ENCODE measurements around the gene CNTN4. TPM values are rescaled to one million over a fixed set of nuclear protein-coding genes. Genes with fewer than 3 reads are reported as not detected.

The CNTN4 gene
- polyA plus RNA-seq, 1 donor (not counting 4 experiments of a cell fraction or from before 2014, with no cell fraction given), result not detected

GRCh38 chr3:2558796-2559195 is 460.1 kb downstream of the CNTN4 start:
- Histone ChIP-seq H3K4me2 (ENCODE audit: control insufficient read depth, extremely low read depth, insufficient read depth, low read depth, low read length) (no peak overlapping the region), H3K9me3 (ENCODE audit: control insufficient read depth, low read depth, low read length) (no peaks in the 10 kb centered on the region), H3K4me3 (ENCODE audit: control insufficient read depth in 2 of 3, extremely low read depth in 1 of 3, insufficient read depth in 2 of 3, low read depth in 1 of 3, low read length in 3 of 3) (no peak overlapping the region), H3K4me1 (ENCODE audit: control insufficient read depth, extremely low read depth, insufficient read depth, low read length) (no peaks in the 10 kb centered on the region), H3K9me1 (ENCODE audit: control insufficient read depth, extremely low read depth, insufficient read depth, low read length) (no peaks in the 10 kb centered on the region), H3K27me3 (ENCODE audit: control insufficient read depth, extremely low read depth, insufficient read depth, low read length) (no peaks in the 10 kb centered on the region), H3K36me3 (ENCODE audit: control insufficient read depth in 2 of 2, extremely low read depth in 1 of 2, insufficient read depth in 2 of 2, low read length in 2 of 2) (no peaks in the 10 kb centered on the region), H3K9ac (ENCODE audit: control insufficient read depth, extremely low read depth, insufficient read depth, low read length) (no peak overlapping the region), H3K79me2 (ENCODE audit: control insufficient read depth, insufficient read depth, low read length) (no peaks in the 10 kb centered on the region), H4K20me1 (ENCODE audit: control insufficient read depth, extremely low read depth, insufficient read depth, low read length) (no peaks in the 10 kb centered on the region), H3K27ac (ENCODE audit: control insufficient read depth, insufficient read depth, low read length) (no peak overlapping the region), H2AFZ (ENCODE audit: control insufficient read depth, low read length) (no peak overlapping the region)
- DNase-seq (ENCODE audit: low read depth, low spot score) (no peak), FAIRE-seq (no peak)
- dilution Hi-C loops (cut with MboI; ENCODE audit: extremely low pct_ligation_motif_present, low sequenced_read_pairs), result no loop called here
- TF ChIP-seq CTCF (optimal IDR thresholded peaks at IDR 0.05 in 1 of 3, IDR thresholded peaks at IDR 0.05 in 1 of 3, conservative IDR thresholded peaks at IDR 0.05 in 1 of 3; ENCODE audit: extremely low read depth in 1 of 3, insufficient read depth in 2 of 3, low read length in 3 of 3), result no peak
- TF ChIP-seq EZH2 (IDR thresholded peaks at IDR 0.05; ENCODE audit: low read length), result no peak

GRCh38 chr3:2567451-2567850 is 468.8 kb downstream of the CNTN4 start:
- Histone ChIP-seq H3K79me2 (ENCODE audit: control insufficient read depth, insufficient read depth, low read length) (no peaks in the 10 kb centered on the region), H2AFZ (ENCODE audit: control insufficient read depth, low read length) (no peak overlapping the region), H3K9ac (ENCODE audit: control insufficient read depth, extremely low read depth, insufficient read depth, low read length) (no peak overlapping the region), H3K4me3 (ENCODE audit: control insufficient read depth in 2 of 3, extremely low read depth in 1 of 3, insufficient read depth in 2 of 3, low read depth in 1 of 3, low read length in 3 of 3) (no peak overlapping the region), H3K4me2 (ENCODE audit: control insufficient read depth, extremely low read depth, insufficient read depth, low read depth, low read length) (no peak overlapping the region), H3K9me3 (ENCODE audit: control insufficient read depth, low read depth, low read length) (no peaks in the 10 kb centered on the region), H3K9me1 (ENCODE audit: control insufficient read depth, extremely low read depth, insufficient read depth, low read length) (no peaks in the 10 kb centered on the region), H3K4me1 (ENCODE audit: control insufficient read depth, extremely low read depth, insufficient read depth, low read length) (no peaks in the 10 kb centered on the region), H4K20me1 (ENCODE audit: control insufficient read depth, extremely low read depth, insufficient read depth, low read length) (no peaks in the 10 kb centered on the region), H3K36me3 (ENCODE audit: control insufficient read depth in 2 of 2, extremely low read depth in 1 of 2, insufficient read depth in 2 of 2, low read length in 2 of 2) (no peaks in the 10 kb centered on the region), H3K27me3 (ENCODE audit: control insufficient read depth, extremely low read depth, insufficient read depth, low read length) (no peaks in the 10 kb centered on the region), H3K27ac (ENCODE audit: control insufficient read depth, insufficient read depth, low read length) (no peak overlapping the region)
- DNase-seq (ENCODE audit: low read depth, low spot score) (no peak), FAIRE-seq (no peak)
- no peak for TF ChIP-seq EZH2 (IDR thresholded peaks at IDR 0.05; ENCODE audit: low read length)
- TF ChIP-seq CTCF (optimal IDR thresholded peaks at IDR 0.05 in 1 of 3, IDR thresholded peaks at IDR 0.05 in 1 of 3, conservative IDR thresholded peaks at IDR 0.05 in 1 of 3; ENCODE audit: extremely low read depth in 1 of 3, insufficient read depth in 2 of 3, low read length in 3 of 3), result no peak
- dilution Hi-C loops (cut with MboI; ENCODE audit: extremely low pct_ligation_motif_present, low sequenced_read_pairs), result no loop called here

Data from keratinocyte (primary cell).